T-helper 17 cell (primary cell): Measurements from ENCODE around the gene ST6GALNAC4. TPM values are rescaled to one million over a fixed set of nuclear protein-coding genes. Genes with fewer than 3 reads are reported as not detected.
A peak's percentile ranks its signal among the peaks of the same experiment; 100 is the strongest.

ENCODE experiments used
- ATAC-seq: fragments of 150-1000 bp; cut with Tn5 transposase; 2 replicates; pipeline ENCODE4 v1.10.0; 2021; ENCODE audit warnings: mild to moderate bottlenecking, moderate library complexity
- DNase-seq, 3 donors: peaks; one replicate each; pipeline versions ENCODE4 v3.0.0 to v3.0.0-alpha.2; 2020 to 2021
- H3K9me3 ChIP-seq: one replicate; pipeline ENCODE4 v1.7.0; 2013; ENCODE audit warnings: low read length, mild to moderate bottlenecking; ENCODE audit not compliant: control insufficient read depth, poor library complexity, severe bottlenecking
- H3K27ac Mint-ChIP-seq: one replicate; pipeline ENCODE4 v1.8.0; 2022; ENCODE audit warnings: mild to moderate bottlenecking, moderate library complexity, mixed read lengths
- H3K27me3 Mint-ChIP-seq: one replicate; pipeline ENCODE4 v1.8.0; 2022; ENCODE audit warnings: mixed read lengths
- H3K36me3 Mint-ChIP-seq: one replicate; pipeline ENCODE4 v1.8.0; 2022; ENCODE audit warnings: low read depth, mixed read lengths
- H3K4me1 Mint-ChIP-seq: one replicate; pipeline ENCODE4 v1.8.0; 2022; ENCODE audit warnings: mild to moderate bottlenecking, mixed read lengths
- H3K4me3 Mint-ChIP-seq: one replicate; pipeline ENCODE4 v1.8.0; 2022; ENCODE audit warnings: mild to moderate bottlenecking, moderate library complexity, mixed read lengths
- total RNA-seq, 4 donors: library from RNA in 2 of 4; stranded (reverse) in 2 of 4; gene quantifications; one replicate each; pipeline ENCODE4 v1.2.3 and lab custom pipeline; 2022 to 2026

The ST6GALNAC4 gene
- total RNA-seq, 2 donors from 2014 or later = 18.5 to 22.1 TPM

- H3K4me3 Mint-ChIP-seq = no peak overlapping the region
- peak overlapping the region; percentile 100 for H3K27ac Mint-ChIP-seq
- DNase-seq = no peak
- H3K27me3 Mint-ChIP-seq = no peaks in the 10 kb centered on the region
- H3K36me3 Mint-ChIP-seq = peaks cover 4% of the 10 kb centered on the region
- no peak for ATAC-seq
- no peaks in the 10 kb centered on the region for H3K9me3 ChIP-seq
- H3K4me1 Mint-ChIP-seq = peaks cover 43% of the 10 kb centered on the region
Observed at GRCh38 chr9:127907867-127908659, 8.8 kb downstream of the ST6GALNAC4 start.

- DNase-seq = peak; percentile 55 to 74 (median 65)
- peaks cover 42% of the 10 kb centered on the region for H3K4me1 Mint-ChIP-seq
Observed at GRCh38 chr9:127905788-127906191, 11.1 kb downstream of the ST6GALNAC4 start.

GRCh38 chr9:127905004-127905728 lies 11.7 kb downstream of the ST6GALNAC4 start:
- Mint-ChIP-seq H3K36me3 (no peaks in the 10 kb centered on the region), H3K4me3 (peak overlapping the region; percentile 99), H3K27ac (peak overlapping the region; percentile 100), H3K4me1 (peaks cover 39% of the 10 kb centered on the region), H3K27me3 (no peaks in the 10 kb centered on the region)
- H3K9me3 ChIP-seq = no peaks in the 10 kb centered on the region
- peak in 1 of 3 donors; percentile 60 for DNase-seq
- peak; percentile 61 for ATAC-seq

More at GRCh38 chr9:127905788-127906191, 11.1 kb downstream of the ST6GALNAC4 start:
- Mint-ChIP-seq H3K4me3 (peak overlapping the region; percentile 99), H3K27ac (peak overlapping the region; percentile 100), H3K36me3 (peaks cover 2% of the 10 kb centered on the region), H3K27me3 (no peaks in the 10 kb centered on the region)
- no peaks in the 10 kb centered on the region for H3K9me3 ChIP-seq
- peak; percentile 79 for ATAC-seq

GRCh38 chr9:127904561-127905003 lies 12.3 kb downstream of the ST6GALNAC4 start:
- Mint-ChIP-seq H3K27me3 (no peaks in the 10 kb centered on the region), H3K4me3 (peak overlapping the region; percentile 99), H3K27ac (peak overlapping the region; percentile 100), H3K4me1 (peaks cover 39% of the 10 kb centered on the region), H3K36me3 (no peaks in the 10 kb centered on the region)
- H3K9me3 ChIP-seq = no peaks in the 10 kb centered on the region
- no peak for DNase-seq
- no peak for ATAC-seq

GRCh38 chr9:127903557-127904475 lies 13.0 kb downstream of the ST6GALNAC4 start:
- H3K9me3 ChIP-seq = no peaks in the 10 kb centered on the region
- Mint-ChIP-seq H3K27ac (peak overlapping the region; percentile 100), H3K4me3 (peak overlapping the region; percentile 99), H3K4me1 (peaks cover 39% of the 10 kb centered on the region), H3K27me3 (no peaks in the 10 kb centered on the region), H3K36me3 (no peaks in the 10 kb centered on the region)
- ATAC-seq = no peak
- peak in 1 of 3 donors; percentile 47 for DNase-seq

- Mint-ChIP-seq H3K36me3 (peaks cover 9% of the 10 kb centered on the region), H3K4me1 (peaks cover 26% of the 10 kb centered on the region)
- peak; percentile 90 for ATAC-seq
Observed at GRCh38 chr9:127899128-127899943, 17.5 kb downstream of the ST6GALNAC4 start, which contains the start of gene ST6GALNAC6. Gene ST6GALNAC6, minus strand, starts transcription at chr9:127899603. Its CDS starts 1,622 bp downstream, at chr9:127897981.

GRCh38 chr9:127898433-127899127 lies 18.3 kb downstream of the ST6GALNAC4 start:
- Mint-ChIP-seq H3K36me3 (peaks cover 9% of the 10 kb centered on the region), H3K4me1 (peaks cover 20% of the 10 kb centered on the region), H3K27ac (peak overlapping the region; percentile 83), H3K4me3 (peak overlapping the region; percentile 91), H3K27me3 (no peaks in the 10 kb centered on the region)
- H3K9me3 ChIP-seq = no peaks in the 10 kb centered on the region
- ATAC-seq (peak; percentile 14), DNase-seq (no peak)

More at GRCh38 chr9:127899128-127899943, 17.5 kb downstream of the ST6GALNAC4 start, which contains the start of gene ST6GALNAC6:
- peak within 1 kb of the TSS; percentile 83 for H3K27ac Mint-ChIP-seq
- no peaks in the 10 kb centered on the region for H3K27me3 Mint-ChIP-seq
- H3K4me3 Mint-ChIP-seq = peak within 1 kb of the TSS; percentile 91
- H3K9me3 ChIP-seq = no peaks in the 10 kb centered on the region
- DNase-seq = peak; percentile 64 to 77 (median 66)

GRCh38 chr9:127897193-127897692 lies 19.6 kb downstream of the ST6GALNAC4 start:
- H3K27ac Mint-ChIP-seq = no peak overlapping the region
- DNase-seq (no peak), ATAC-seq (no peak)
- H3K9me3 ChIP-seq = no peaks in the 10 kb centered on the region
- peaks cover 14% of the 10 kb centered on the region for H3K4me1 Mint-ChIP-seq
- H3K4me3 Mint-ChIP-seq = peak overlapping the region; percentile 91
- peaks cover 11% of the 10 kb centered on the region for H3K36me3 Mint-ChIP-seq
- no peaks in the 10 kb centered on the region for H3K27me3 Mint-ChIP-seq

GRCh38 chr9:127896395-127897192 lies 20.2 kb downstream of the ST6GALNAC4 start:
- Mint-ChIP-seq H3K4me1 (peaks cover 13% of the 10 kb centered on the region), H3K27ac (no peak overlapping the region), H3K36me3 (peaks cover 11% of the 10 kb centered on the region), H3K4me3 (no peak overlapping the region), H3K27me3 (no peaks in the 10 kb centered on the region)
- DNase-seq (no peak), ATAC-seq (no peak)
- no peaks in the 10 kb centered on the region for H3K9me3 ChIP-seq

GRCh38 chr9:127895811-127896210 lies 21.0 kb downstream of the ST6GALNAC4 start:
- DNase-seq (no peak), ATAC-seq (no peak)
- peaks cover 14% of the 10 kb centered on the region for H3K36me3 Mint-ChIP-seq
- no peaks in the 10 kb centered on the region for H3K27me3 Mint-ChIP-seq
- peaks cover 15% of the 10 kb centered on the region for H3K4me1 Mint-ChIP-seq
- no peak overlapping the region for H3K27ac Mint-ChIP-seq
- H3K4me3 Mint-ChIP-seq = no peak overlapping the region
- H3K9me3 ChIP-seq = no peaks in the 10 kb centered on the region

GRCh38 chr9:127893392-127893791 lies 23.4 kb downstream of the ST6GALNAC4 start:
- Mint-ChIP-seq H3K4me1 (peaks cover 12% of the 10 kb centered on the region), H3K27ac (no peak overlapping the region), H3K27me3 (no peaks in the 10 kb centered on the region), H3K36me3 (peaks cover 14% of the 10 kb centered on the region), H3K4me3 (no peak overlapping the region)
- DNase-seq = no peak
- H3K9me3 ChIP-seq = no peaks in the 10 kb centered on the region
- no peak for ATAC-seq
